ENCODE results near the gene KLHL40.

KLHL40 gene

GRCh38 chr3:42723219-42723618 lies 37.9 kb downstream of the KLHL40 start:
- peaks cover 2% of the 10 kb centered on the region for H3K27me3 Mint-ChIP-seq
- no peak overlapping the region for H3K4me3 Mint-ChIP-seq
- H3K36me3 Mint-ChIP-seq (ENCODE audit: low read depth) = no peaks in the 10 kb centered on the region

GRCh38 chr3:42725454-42725853 lies 40.1 kb downstream of the KLHL40 start:
- H3K27ac Mint-ChIP-seq = no peak overlapping the region
- no peaks in the 10 kb centered on the region for H3K4me1 Mint-ChIP-seq
- H3K27me3 Mint-ChIP-seq = peaks cover under 1% of the 10 kb centered on the region
- no peaks in the 10 kb centered on the region for H3K36me3 Mint-ChIP-seq (ENCODE audit: low read depth)
- no peak for ATAC-seq
- no peaks in the 10 kb centered on the region for H3K9me3 Mint-ChIP-seq
- no peak for DNase-seq
- H3K4me3 Mint-ChIP-seq = no peak overlapping the region

More at GRCh38 chr3:42723219-42723618, 37.9 kb downstream of the KLHL40 start:
- H3K4me1 Mint-ChIP-seq = no peaks in the 10 kb centered on the region
- no peak for ATAC-seq
- H3K27ac Mint-ChIP-seq = no peak overlapping the region
- no peaks in the 10 kb centered on the region for H3K9me3 Mint-ChIP-seq
- no peak for DNase-seq

GRCh38 chr3:42728056-42728455 lies 42.7 kb downstream of the KLHL40 start:
- H3K4me3 Mint-ChIP-seq = no peak overlapping the region
- H3K36me3 Mint-ChIP-seq (ENCODE audit: low read depth) = no peaks in the 10 kb centered on the region
- DNase-seq (no peak), ATAC-seq (no peak)
- H3K27ac Mint-ChIP-seq = no peak overlapping the region
- no peaks in the 10 kb centered on the region for H3K9me3 Mint-ChIP-seq
- H3K4me1 Mint-ChIP-seq = no peaks in the 10 kb centered on the region
- no peaks in the 10 kb centered on the region for H3K27me3 Mint-ChIP-seq

- ATAC-seq = no peak
- no peaks in the 10 kb centered on the region for H3K9me3 Mint-ChIP-seq
- no peak overlapping the region for H3K27ac Mint-ChIP-seq
- H3K36me3 Mint-ChIP-seq (ENCODE audit: low read depth) = no peaks in the 10 kb centered on the region
- no peak for DNase-seq
- no peaks in the 10 kb centered on the region for H3K27me3 Mint-ChIP-seq
- no peak overlapping the region for H3K4me3 Mint-ChIP-seq
- no peaks in the 10 kb centered on the region for H3K4me1 Mint-ChIP-seq
Measured at GRCh38 chr3:42728668-42729364, 43.5 kb downstream of the KLHL40 start.

GRCh38 chr3:42729404-42730145 lies 44.2 kb downstream of the KLHL40 start:
- no peak for DNase-seq
- Mint-ChIP-seq H3K4me3 (no peak overlapping the region), H3K36me3 (ENCODE audit: low read depth) (no peaks in the 10 kb centered on the region), H3K27ac (no peak overlapping the region), H3K9me3 (no peaks in the 10 kb centered on the region), H3K27me3 (no peaks in the 10 kb centered on the region), H3K4me1 (no peaks in the 10 kb centered on the region)
- no peak for ATAC-seq

GRCh38 chr3:42730294-42730693 lies 45.0 kb downstream of the KLHL40 start:
- Mint-ChIP-seq H3K27me3 (no peaks in the 10 kb centered on the region), H3K4me1 (no peaks in the 10 kb centered on the region)

GRCh38 chr3:42730706-42731420 lies 45.5 kb downstream of the KLHL40 start:
- H3K4me3 Mint-ChIP-seq = no peak overlapping the region
- H3K27me3 Mint-ChIP-seq = no peaks in the 10 kb centered on the region
- ATAC-seq = no peak
- DNase-seq = no peak
- H3K9me3 Mint-ChIP-seq = no peaks in the 10 kb centered on the region
- no peak overlapping the region for H3K27ac Mint-ChIP-seq
- H3K36me3 Mint-ChIP-seq (ENCODE audit: low read depth) = no peaks in the 10 kb centered on the region
- H3K4me1 Mint-ChIP-seq = no peaks in the 10 kb centered on the region

More at GRCh38 chr3:42730294-42730693, 45.0 kb downstream of the KLHL40 start:
- no peak for ATAC-seq
- no peak for DNase-seq
- H3K27ac Mint-ChIP-seq = no peak overlapping the region
- no peaks in the 10 kb centered on the region for H3K36me3 Mint-ChIP-seq (ENCODE audit: low read depth)
- H3K9me3 Mint-ChIP-seq = no peaks in the 10 kb centered on the region
- H3K4me3 Mint-ChIP-seq = no peak overlapping the region

GRCh38 chr3:42731476-42732195 lies 46.3 kb downstream of the KLHL40 start:
- no peak for ATAC-seq
- H3K27me3 Mint-ChIP-seq = no peaks in the 10 kb centered on the region
- no peaks in the 10 kb centered on the region for H3K36me3 Mint-ChIP-seq (ENCODE audit: low read depth)
- no peak overlapping the region for H3K4me3 Mint-ChIP-seq
- no peaks in the 10 kb centered on the region for H3K4me1 Mint-ChIP-seq
- DNase-seq = no peak
- no peaks in the 10 kb centered on the region for H3K9me3 Mint-ChIP-seq
- no peak overlapping the region for H3K27ac Mint-ChIP-seq

- Mint-ChIP-seq H3K36me3 (ENCODE audit: low read depth) (no peaks in the 10 kb centered on the region), H3K4me1 (no peaks in the 10 kb centered on the region), H3K4me3 (no peak overlapping the region), H3K27ac (no peak overlapping the region), H3K9me3 (no peaks in the 10 kb centered on the region), H3K27me3 (no peaks in the 10 kb centered on the region)
- DNase-seq = no peak
- ATAC-seq = no peak
Measured at GRCh38 chr3:42732196-42732828, 47.0 kb downstream of the KLHL40 start.

- Mint-ChIP-seq H3K4me1 (no peaks in the 10 kb centered on the region), H3K27me3 (no peaks in the 10 kb centered on the region), H3K27ac (no peak overlapping the region), H3K4me3 (no peak overlapping the region), H3K9me3 (no peaks in the 10 kb centered on the region), H3K36me3 (ENCODE audit: low read depth) (no peaks in the 10 kb centered on the region)
- DNase-seq (no peak), ATAC-seq (no peak)
Measured at GRCh38 chr3:42732829-42733459, 47.6 kb downstream of the KLHL40 start.

GRCh38 chr3:42733501-42734262 lies 48.3 kb downstream of the KLHL40 start:
- no peaks in the 10 kb centered on the region for H3K9me3 Mint-ChIP-seq
- DNase-seq (no peak), ATAC-seq (no peak)

GRCh38 chr3:42734263-42734860 lies 49.0 kb downstream of the KLHL40 start:
- Mint-ChIP-seq H3K4me1 (no peaks in the 10 kb centered on the region), H3K27ac (no peak overlapping the region), H3K27me3 (no peaks in the 10 kb centered on the region), H3K36me3 (ENCODE audit: low read depth) (no peaks in the 10 kb centered on the region), H3K4me3 (no peak overlapping the region), H3K9me3 (no peaks in the 10 kb centered on the region)
- no peak for ATAC-seq
- DNase-seq = no peak

More at GRCh38 chr3:42733501-42734262, 48.3 kb downstream of the KLHL40 start:
- no peak overlapping the region for H3K27ac Mint-ChIP-seq
- no peaks in the 10 kb centered on the region for H3K36me3 Mint-ChIP-seq (ENCODE audit: low read depth)
- H3K27me3 Mint-ChIP-seq = no peaks in the 10 kb centered on the region
- no peaks in the 10 kb centered on the region for H3K4me1 Mint-ChIP-seq
- H3K4me3 Mint-ChIP-seq = no peak overlapping the region

GRCh38 chr3:42735019-42735418 lies 49.7 kb downstream of the KLHL40 start:
- Mint-ChIP-seq H3K27me3 (no peaks in the 10 kb centered on the region), H3K4me3 (no peak overlapping the region)

More at GRCh38 chr3:42735019-42735418, 49.7 kb downstream of the KLHL40 start:
- ATAC-seq = no peak
- Mint-ChIP-seq H3K9me3 (no peaks in the 10 kb centered on the region), H3K36me3 (ENCODE audit: low read depth) (no peaks in the 10 kb centered on the region), H3K27ac (no peak overlapping the region), H3K4me1 (no peaks in the 10 kb centered on the region)
- no peak for DNase-seq
